HG03045 (cell line): ENCODE results near the gene BDKRB2.
A peak's percentile ranks its signal among the peaks of the same experiment; 100 is the strongest.

ENCODE experiments used
- ATAC-seq: cut with Tn5 transposase; IDR thresholded peaks from one replicate; pipeline ENCODE4 v1.9.1; 2021; ENCODE audit warnings: mild to moderate bottlenecking, moderate library complexity; ENCODE audit not compliant: unreplicated experiment

The BDKRB2 gene

GRCh38 chr14:96176275-96176674 lies 28.4 kb upstream of the BDKRB2 start:
- no peak for ATAC-seq

GRCh38 chr14:96176811-96177211 lies 27.8 kb upstream of the BDKRB2 start:
- ATAC-seq = no peak

- no peak for ATAC-seq
Measured at GRCh38 chr14:96177766-96178375, 26.8 kb upstream of the BDKRB2 start.

- ATAC-seq = no peak
Measured at GRCh38 chr14:96178461-96179321, 25.9 kb upstream of the BDKRB2 start.

GRCh38 chr14:96180043-96180874 lies 24.4 kb upstream of the BDKRB2 start:
- ATAC-seq = no peak

- no peak for ATAC-seq
Measured at GRCh38 chr14:96181186-96182056, 23.2 kb upstream of the BDKRB2 start.

- ATAC-seq = no peak
Measured at GRCh38 chr14:96182546-96182945, 22.1 kb upstream of the BDKRB2 start.

- no peak for ATAC-seq
Measured at GRCh38 chr14:96184737-96185136, 19.9 kb upstream of the BDKRB2 start.

- no peak for ATAC-seq
Measured at GRCh38 chr14:96187216-96188031, 17.2 kb upstream of the BDKRB2 start.

GRCh38 chr14:96189281-96189711 lies 15.3 kb upstream of the BDKRB2 start:
- peak; percentile 46 for ATAC-seq

- no peak for ATAC-seq
Measured at GRCh38 chr14:96191353-96191752, 13.3 kb upstream of the BDKRB2 start.

GRCh38 chr14:96191841-96192462 lies 12.7 kb upstream of the BDKRB2 start:
- ATAC-seq = no peak

GRCh38 chr14:96192975-96193805 lies 11.4 kb upstream of the BDKRB2 start:
- no peak for ATAC-seq

GRCh38 chr14:96194262-96194656 lies 10.4 kb upstream of the BDKRB2 start:
- ATAC-seq = no peak

GRCh38 chr14:96194657-96195431 lies 9.8 kb upstream of the BDKRB2 start:
- ATAC-seq = no peak

GRCh38 chr14:96195441-96196081 lies 9.1 kb upstream of the BDKRB2 start:
- no peak for ATAC-seq
